GM19025 (cell line): ENCODE data around the gene GARIN5B.

Experiments used
- ATAC-seq: cut with Tn5 transposase; IDR thresholded peaks from one replicate; pipeline ENCODE4 v1.9.1; 2021; ENCODE audit warnings: mild to moderate bottlenecking, low read depth, moderate library complexity; ENCODE audit not compliant: unreplicated experiment

The GARIN5B gene

DNA sequence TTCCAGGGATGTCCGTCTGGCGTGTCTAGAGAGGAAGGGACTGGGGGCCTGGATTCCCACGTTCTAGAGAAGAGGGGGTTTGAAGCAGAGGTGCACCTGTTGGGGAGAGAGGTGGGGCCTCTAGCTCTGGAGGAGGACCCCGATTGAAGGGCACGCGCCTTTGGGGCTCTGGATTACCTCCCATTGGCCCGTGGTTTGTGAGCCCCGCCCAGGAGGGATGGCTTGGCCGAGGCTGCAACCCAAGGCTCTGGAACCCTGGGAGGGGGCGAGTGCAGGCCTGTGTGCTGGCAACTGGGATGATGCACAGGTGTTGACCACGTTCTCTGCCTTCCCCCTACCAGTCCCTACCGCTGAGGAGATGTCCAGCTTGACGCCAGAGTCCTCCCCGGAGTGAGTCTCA lies 58.1 kb downstream of the GARIN5B start:
- ATAC-seq = no peak
